NCI-H345 (cell line): ENCODE data around the gene FHIP1A.
A peak's percentile ranks its signal among the peaks of the same experiment; 100 is the strongest.

ENCODE experiments used
- DNase-seq: peaks from one replicate; lab custom pipeline; 2025; lab: John Stamatoyannopoulos, UW

The FHIP1A gene

DNA sequence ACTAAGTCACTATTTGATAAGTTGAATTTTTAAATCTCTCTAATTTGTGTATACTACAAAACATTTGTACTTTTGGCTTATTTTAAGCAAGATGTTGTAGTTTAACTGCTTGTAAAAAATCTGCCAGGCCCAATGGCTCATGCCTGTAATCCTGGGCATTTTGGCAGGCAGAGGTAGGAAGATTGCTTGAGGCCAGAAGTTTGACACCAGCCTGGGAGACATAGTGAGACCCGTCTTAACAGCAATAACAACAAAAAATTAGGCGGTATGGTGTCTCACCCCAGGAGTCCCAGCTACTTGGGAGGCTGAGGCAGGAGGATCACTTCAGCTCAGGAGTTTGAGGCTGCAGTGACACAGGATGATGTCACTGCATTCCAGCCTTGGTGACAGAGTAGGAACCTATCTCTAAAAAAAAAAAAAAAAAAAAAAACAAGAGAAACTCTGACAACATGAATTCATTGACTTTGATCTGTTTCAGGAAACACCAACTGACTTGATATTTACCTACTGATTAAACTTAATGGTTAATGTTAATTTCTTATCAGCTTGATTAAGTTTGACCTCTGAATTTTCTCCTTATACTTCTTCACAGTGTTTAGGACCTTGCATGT is 8.9 kb downstream of the FHIP1A start:
- DNase-seq, result no peak

DNA sequence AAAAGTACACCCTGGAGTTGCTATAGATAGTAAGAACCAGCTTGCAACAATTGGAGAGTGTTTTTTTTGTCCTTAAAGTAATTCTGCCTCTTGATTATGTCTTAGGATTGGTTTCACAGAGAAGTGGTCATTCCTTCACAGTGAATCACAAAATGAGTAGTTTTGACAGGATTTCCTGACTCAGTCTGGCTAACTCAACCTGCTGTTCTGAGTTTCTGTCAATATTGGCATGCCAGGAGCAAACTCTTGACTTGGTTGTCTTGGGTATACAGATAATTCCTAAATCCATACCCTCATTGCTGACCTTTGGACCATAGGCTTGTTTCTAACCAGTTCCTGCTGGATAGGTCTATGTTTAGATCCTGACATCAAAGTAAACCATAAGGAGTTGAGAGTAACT is 9.4 kb downstream of the FHIP1A start:
- DNase-seq, result no peak

DNA sequence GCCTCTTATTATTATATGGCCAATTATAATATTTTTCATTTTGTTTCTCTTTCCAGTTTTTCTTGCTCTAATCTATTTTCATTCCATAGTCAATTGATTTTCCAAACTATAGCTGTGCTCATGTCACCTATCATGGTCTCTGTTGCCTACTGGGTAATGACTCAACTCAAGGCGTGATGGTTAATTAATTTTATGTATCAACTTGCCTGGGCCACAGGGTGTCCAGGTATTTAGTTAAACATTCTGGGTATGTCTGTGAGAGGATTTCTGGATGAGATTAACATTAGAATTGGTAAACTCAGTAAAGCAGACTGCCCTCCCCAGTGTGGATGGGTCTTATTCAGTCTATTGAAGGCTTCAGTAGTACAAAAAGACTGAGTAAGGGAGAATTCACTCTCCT is 9.9 kb downstream of the FHIP1A start:
- DNase-seq, result no peak

DNA sequence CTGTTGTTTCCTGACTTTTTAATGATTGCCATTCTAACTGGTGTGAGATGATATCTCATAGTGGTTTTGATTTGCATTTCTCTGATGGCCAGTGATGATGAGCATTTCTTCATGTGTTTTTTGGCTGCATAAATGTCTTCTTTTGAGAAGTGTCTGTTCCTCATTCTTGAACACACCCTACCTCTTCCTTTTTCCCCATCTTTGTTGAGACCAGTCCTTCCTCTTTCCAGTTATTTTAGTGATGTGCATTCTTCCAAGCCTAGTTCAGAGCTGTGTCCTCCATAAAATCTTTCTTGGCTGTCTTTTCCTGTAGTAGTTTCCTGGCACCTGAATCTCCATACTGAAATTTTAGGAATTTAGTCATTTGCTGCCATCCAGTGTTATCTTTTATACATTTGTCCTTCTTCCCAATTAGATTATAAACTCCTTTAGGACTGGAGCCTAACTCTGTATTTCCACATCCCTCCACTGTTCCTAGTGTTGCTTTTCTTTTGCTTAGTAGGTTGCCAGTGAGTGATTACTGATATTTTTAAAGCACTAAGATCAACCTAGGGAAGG is 11.4 kb downstream of the FHIP1A start:
- no peak for DNase-seq

DNA sequence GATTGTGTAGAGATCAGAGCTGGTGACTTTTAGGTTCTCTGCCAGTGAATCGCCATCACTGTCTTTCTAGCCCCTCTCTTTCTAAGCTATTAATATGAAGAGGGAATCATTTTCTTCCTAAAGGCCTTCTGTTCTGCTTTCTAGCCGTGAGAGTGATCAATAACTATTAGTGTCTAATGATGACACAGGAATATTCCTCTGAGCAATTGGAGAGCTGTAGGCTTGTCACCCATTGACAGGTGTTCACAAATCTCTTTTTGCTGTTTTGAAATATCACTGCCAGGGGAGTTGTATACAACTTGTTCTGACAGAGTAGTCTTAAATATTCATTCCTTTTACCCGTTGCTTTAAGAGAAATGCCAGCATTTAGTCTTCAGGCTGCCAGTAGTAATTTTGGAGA is 13.9 kb downstream of the FHIP1A start:
- no peak for DNase-seq

DNA sequence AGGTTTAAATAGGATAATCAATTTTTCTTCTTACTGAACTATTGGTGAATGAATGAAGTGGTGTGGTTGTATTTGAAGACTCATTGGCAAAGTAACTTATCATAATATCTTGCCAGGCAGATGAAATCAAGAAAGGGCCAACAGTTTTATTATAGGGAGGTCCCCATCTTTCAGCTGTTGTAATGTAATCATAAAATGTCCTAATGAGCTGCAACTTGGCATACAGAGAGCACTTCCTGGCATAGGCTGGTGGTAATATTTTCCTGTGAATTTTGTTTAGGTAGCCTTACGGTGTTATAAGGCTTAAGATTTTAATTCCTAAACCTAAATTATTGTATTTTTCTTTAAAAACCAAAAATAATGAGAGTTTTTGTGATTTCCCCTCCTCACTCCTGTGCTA is 17.5 kb downstream of the FHIP1A start:
- DNase-seq, result no peak

DNA sequence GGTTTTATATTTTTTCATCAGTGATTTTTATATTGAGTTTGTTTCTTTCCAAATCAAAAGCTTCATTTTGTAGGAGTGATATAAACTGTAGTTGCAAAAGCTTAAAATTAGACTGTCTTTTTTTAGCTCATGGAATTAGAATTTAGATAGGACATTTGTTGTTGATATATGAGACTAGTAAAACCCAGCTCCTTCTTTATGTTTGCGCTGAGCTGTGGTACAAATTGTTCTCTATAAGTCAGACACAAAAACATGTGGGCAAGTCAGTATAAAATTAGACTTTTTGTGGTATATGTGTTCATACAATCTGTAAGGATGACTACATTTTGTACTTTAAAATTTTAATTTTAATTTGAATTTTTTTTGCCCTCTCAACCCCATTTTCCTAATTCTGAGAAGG is 18.3 kb downstream of the FHIP1A start:
- DNase-seq, result no peak

DNA sequence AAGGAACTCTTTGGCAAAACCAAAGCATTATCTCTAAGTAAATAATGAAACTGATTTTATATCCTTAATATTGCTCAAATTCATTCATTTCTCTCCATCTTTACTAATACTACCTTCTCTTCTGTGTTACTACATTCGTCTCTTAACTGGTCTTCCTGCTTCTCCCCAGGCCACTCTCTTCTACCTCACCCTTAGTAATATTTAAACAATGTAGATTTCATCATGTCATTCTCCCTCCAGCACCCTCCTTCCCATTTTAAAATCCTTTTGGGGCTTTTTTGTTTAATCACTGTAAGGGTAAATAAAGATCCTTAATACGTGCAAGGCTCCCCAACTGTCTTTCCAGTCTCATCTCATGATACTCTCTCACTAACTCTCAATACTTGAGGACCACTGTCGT is 19.4 kb downstream of the FHIP1A start:
- DNase-seq, result no peak

DNA sequence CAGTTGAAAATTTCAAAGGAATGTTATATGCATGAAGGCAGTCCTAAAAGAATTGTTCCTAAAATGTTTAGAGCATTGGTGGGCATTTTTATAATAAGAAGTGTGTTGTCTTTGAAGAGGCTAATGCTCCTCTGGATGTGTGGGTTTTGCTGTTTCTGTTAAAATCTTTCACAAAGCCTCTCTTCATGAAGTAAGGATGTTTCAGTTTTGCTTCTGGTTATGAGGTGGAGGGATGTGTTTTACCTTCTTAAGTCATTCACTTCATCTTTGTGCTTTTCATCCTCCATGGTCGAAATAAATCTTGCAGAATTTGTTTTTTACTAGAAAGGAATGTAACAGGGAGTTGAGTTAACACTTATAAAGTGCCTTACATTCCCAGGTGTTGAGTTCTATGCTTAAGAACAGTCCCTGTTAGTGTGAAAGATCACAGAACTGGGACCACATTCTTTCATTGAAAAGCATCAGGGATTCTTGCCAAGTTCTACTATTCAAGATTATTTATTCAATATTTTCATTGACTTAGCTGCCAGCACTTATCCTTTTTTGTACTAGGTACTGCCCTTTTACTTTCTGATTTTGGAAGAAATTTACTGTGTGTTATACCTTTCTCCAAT is 21.1 kb downstream of the FHIP1A start:
- DNase-seq, result no peak

DNA sequence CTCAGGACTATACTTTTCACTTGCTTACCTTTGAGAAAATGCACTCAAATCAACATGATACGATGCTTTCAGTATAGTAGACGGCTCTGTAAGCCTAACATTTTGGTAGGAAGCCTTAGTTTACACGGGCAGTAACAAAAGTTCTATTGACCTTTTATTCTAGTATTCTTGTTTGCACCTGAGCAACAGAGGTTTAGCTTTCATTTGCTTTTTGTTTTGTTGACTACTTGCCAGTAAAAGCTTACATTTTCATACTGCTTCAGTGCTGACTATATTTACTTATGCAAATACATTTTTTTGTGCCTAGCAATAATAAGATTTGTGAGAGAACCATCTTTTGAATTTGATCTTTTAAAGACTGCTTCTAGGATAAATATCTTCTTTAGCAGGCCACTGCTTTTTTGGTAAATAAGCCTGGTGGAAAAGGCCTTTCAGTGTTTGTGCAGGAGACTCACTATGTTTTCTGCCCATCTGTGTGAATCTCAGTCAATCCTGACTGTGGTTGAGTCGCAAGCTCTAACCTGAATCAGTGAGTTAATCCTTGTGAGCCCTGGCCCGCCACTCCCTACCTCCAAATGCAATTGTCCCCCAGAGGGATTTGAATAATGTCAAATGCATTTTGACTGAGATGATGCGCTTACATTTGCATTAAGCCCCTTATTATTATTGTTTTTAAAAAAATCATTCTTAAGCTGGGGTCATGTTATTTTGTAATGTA is 21.9 kb downstream of the FHIP1A start:
- DNase-seq, result peak; percentile 49

DNA sequence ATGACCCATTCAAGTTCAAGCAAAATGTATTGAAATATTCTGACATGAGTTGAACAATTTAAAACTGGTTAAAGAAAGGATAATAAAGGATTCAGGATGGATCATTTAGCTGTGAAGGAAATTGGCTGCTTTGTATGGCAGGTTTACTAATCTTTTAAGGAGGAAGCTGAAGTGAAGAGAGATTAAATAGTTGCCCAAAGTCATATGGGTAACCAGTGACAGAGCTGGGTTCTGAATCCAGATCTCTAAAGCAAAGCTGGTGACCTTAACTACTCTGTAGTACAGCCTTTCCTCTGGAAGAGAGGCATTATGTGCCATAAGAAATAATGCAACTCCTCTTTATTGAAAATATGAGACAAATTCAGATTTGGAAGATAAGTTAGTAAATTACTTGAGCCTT is 22.8 kb downstream of the FHIP1A start:
- DNase-seq, result no peak

DNA sequence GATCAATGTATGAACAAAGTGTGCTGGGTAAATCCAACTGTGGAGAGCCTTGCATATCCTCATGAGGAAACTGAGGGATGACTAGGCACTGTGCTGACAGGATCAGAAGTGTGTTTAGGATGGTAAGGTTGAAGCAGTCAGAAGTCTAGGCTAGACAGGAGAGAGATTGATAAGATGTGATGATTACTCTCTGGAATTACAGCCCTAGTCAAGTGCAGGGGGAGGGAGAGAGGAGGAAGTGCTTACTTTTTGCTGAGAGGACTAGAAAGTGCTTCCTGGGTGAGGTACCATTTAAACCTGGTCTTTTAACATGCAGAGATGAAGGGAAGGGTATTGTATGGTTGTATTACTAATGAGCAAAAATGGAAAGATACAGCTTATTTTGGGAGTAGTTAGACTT is 23.7 kb downstream of the FHIP1A start:
- DNase-seq, result no peak

DNA sequence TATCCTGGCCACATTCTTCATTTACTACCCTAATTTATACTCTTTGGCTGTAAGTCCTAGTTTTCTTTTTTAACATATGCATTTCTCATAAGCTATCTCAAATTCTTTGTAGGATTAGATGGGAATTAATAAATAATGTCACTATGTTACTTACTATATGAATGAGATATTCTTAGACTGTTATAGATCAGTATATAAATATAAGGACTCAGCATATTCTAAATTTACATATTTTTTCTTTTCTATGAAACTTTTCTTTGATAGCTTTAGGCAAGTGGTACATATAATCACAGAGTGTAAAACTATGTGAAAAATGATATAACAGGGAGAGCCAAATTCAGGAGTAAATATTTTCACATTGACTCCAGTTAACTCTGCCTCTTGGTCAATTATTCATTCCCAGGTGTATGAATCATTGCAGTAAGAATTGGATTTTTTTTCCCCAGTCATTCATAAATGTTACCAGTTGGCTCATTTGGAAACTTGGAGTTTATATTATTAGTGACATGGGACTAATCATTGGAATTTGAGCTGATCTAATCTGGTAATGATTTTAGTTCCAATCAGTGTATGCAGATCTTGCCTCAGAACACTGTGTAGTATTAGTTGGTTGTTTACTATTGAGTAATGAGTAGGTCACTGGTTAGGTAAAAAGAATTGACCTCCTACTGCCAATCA is 25.3 kb downstream of the FHIP1A start:
- DNase-seq, result no peak

DNA sequence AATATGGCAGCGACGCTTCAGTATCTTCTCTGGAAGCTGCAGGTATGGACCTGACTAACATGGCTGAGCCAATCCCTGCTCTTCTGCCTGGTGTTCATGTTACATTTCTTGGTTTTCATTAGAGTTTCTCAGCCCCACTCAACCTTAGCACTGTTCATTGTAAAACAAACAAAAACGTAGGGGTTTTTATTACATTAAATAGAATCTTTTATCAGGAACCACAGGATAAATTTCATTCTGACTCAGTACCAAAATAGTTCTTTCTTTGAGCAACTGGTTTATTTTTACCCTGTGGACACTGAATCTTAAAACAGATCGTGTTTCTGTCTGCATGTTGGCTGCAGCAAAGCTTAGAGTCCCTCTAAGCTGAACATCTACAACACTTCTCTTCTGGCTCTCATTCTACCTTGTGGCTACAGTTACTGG is 27.1 kb downstream of the FHIP1A start:
- DNase-seq, result no peak

DNA sequence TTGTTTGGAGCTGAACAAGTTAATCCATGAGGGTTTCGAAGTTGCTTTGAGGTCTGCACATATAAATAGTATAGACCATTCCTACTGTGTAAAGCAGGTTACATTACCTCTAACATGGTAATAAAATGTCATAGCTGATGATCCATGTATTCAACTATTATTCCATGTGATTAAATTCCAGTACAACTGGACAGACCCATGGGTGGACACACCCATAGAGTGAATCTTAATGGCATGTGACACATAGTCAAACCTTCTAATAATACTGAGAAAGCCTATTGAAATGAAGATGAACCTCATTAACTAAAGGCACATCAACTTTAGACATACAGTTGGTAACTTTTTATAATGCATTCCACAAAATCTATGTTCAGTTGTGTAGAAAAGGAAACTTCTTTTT is 28.5 kb downstream of the FHIP1A start:
- DNase-seq, result no peak

DNA sequence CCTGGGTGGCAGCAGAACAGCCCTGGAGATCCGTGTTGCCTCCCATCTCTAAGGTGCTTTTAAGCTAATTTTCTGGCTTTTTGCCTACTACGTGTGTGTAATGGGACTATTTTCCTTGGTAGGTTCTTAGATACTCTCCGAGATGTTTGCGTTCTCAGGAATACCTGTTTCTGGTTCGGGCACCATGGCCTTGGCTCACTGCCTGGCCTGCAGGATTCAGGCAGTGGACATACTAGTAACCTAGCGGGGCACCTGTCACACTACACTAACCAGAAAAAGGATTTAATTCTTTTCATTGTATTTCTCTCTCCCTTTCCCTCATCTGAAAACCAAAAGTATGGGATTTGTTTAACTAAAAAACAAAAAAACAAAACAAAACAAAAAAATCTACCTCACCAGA is 29.2 kb downstream of the FHIP1A start:
- DNase-seq, result no peak

DNA sequence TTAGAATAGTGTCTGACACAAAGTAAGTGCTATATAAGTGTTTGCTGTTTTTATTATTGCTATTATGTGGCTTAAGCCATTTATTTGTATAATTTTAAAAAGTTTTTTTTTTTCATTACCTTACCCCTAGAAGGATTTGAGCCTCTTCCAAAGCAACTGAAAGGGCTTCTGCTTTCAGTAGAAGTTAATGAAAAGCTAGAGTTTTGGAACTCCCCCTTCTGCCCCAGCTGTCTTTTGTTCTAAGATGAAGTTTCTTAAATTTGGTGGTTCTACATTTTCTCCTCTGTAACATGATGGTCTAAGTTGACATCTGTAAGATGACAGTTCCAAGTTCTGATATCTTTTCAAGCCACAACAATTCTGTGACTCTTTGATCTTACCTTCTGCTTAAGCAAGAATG is 30.3 kb downstream of the FHIP1A start:
- DNase-seq, result no peak

DNA sequence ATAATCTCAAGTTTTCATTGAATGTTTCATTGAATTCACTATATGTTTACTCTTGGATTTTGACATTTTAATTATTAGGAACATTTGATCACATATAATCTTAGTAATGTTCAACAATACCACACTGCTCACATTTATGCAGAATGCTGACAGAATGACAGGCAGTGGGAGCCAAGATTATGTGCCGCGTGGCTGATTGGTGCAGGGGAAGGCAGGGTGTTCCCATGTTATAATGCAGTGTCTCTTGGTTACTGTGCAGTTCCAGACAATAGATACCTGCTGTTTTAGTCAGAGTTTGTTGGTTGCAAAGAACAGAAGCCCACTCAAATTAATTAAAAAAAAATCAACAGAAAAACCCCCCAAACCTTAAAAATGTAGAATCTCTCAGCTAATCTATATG is 33.0 kb downstream of the FHIP1A start:
- no peak for DNase-seq

DNA sequence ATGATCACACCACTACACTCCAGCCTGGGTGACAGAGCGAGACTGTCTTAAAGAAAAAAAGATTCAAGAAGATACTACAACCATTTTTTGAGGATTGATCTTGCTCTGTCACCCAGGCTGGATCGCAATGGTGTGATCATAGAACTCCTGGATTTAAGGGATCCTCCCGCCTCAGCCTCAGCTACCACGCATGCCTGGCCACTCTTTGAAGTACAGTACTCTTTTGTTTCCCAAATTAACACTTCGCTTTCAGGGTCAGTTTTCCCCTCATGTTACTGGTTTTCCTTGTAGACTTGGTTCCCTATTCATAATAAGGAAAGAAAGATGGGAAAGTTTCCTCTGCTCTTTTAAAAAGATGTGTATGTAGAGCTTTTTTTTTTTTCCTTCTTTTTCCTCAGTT is 34.3 kb downstream of the FHIP1A start:
- DNase-seq, result no peak

DNA sequence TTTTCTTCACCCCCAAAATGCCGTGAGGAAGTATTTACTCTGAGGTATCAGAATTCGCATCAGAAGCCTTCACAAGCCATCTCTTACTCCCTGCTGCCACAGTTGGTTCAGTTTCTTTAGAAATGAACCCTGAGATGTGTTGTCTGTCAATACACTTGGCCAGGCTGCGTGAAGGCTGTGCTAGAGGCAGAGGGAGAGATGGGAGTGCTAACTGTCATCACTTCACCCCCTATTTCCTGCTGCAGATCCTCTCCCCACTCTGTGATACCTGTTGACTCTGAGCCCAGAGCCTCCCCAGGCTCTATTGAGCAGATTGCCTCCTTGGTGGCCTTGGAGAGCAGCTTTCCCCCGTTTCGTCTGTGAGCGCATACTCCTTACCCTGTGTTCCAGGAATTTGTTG is 34.8 kb downstream of the FHIP1A start:
- DNase-seq, result no peak

DNA sequence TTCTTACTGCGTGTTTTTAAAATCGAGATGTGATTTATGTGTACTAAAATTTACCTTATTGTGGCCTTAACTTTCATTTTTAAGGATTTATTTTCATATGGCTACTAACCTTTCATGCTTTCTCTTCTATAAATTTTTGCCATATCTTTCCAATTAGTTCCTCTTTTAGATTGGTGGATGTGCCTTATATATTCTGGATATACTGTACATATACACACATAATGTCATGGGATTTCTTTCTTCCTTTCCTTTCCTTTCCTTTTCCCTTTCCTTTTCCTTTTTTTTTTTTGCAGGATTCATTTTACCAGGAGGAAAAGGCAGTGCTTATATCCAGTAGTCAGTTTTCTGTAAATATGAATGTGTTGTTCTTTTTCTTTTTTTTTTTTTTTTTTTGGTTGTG is 37.2 kb downstream of the FHIP1A start:
- DNase-seq, result no peak

DNA sequence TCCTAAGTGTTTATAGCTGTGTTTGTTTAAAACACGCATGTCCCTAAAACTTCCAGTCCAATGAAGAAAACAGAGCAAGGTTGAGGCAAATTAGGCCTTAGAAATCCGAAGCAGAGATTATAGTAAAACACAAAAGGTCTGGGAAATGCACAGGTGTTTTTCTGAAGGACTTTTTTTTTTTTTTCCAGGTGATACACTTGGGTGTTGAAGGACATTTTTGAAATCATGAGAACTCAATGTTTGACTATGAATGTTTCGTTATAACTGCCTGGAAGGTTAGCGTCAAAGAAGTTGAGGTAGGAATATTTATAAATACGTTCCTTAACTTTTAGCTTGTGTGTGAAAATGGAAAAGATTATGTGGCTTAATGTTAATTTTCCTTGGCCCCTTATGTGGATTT is 45.5 kb downstream of the FHIP1A start:
- DNase-seq, result no peak

DNA sequence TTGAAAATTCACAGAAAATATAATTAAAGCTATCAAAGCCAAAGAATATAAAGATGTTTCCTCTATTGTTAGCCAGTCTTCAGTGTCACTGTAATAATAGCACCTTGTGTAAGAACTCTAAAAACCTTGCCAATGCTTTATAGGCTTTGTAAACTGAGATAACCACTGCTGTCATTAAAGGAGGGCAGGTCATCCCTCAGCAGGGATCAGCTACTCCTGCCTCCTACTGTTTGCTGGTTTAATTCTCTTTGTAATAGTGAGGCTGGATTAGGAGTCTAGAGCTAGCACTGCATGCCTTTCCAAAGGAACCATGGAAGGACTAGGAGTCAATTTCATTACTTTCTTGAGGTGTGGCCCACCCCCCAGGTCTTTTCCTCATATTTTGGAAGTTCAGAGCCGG is 46.2 kb downstream of the FHIP1A start:
- DNase-seq, result no peak
